GM23248 (cell line): Measurements from ENCODE around the gene PRMT5. TPM values are rescaled to one million over a fixed set of nuclear protein-coding genes. Genes with fewer than 3 reads are reported as not detected.
A peak's percentile ranks its signal among the peaks of the same experiment; 100 is the strongest.

Experiments
- DNase-seq: peaks from one replicate; pipeline ENCODE4 v3.0.0-alpha.2; 2015
- H2AFZ ChIP-seq: fragments of 200-600 bp; sonication (generic); 2 replicates; pipeline ENCODE4 v1.6.1; 2016; ENCODE audit warnings: antibody characterized with exemption
- H3F3A ChIP-seq: fragments of 200-600 bp; sonication (generic); 2 replicates; pipeline ENCODE4 v1.6.1; 2016; ENCODE audit warnings: mild to moderate bottlenecking, antibody characterized with exemption, mixed run types; ENCODE audit not compliant: insufficient read depth
- H3K27ac ChIP-seq: fragments of 200-600 bp; sonication (generic); 2 replicates; pipeline ENCODE4 v1.5.1; 2016; ENCODE audit warnings: mild to moderate bottlenecking
- H3K27me3 ChIP-seq: fragments of 200-600 bp; sonication (generic); replicated peaks from 2 replicates; pipeline ENCODE4 v1.6.1; 2016; ENCODE audit warnings: mild to moderate bottlenecking; ENCODE audit not compliant: insufficient read depth
- H3K36me3 ChIP-seq: fragments of 200-600 bp; sonication (generic); 2 replicates; pipeline ENCODE4 v1.6.1; 2016; ENCODE audit warnings: low read depth, mild to moderate bottlenecking
- H3K4me1 ChIP-seq: fragments of 200-600 bp; sonication (generic); 2 replicates; pipeline ENCODE4 v1.6.1; 2016; ENCODE audit warnings: mild to moderate bottlenecking; ENCODE audit not compliant: insufficient read depth
- H3K4me2 ChIP-seq: fragments of 200-600 bp; sonication (generic); one replicate; pipeline ENCODE4 v1.6.1; 2016; ENCODE audit warnings: mild to moderate bottlenecking; ENCODE audit not compliant: unreplicated experiment
- H3K4me3 ChIP-seq: fragments of 200-600 bp; sonication (generic); 2 replicates; pipeline ENCODE4 v1.5.1; 2016; ENCODE audit warnings: mild to moderate bottlenecking
- H3K79me2 ChIP-seq: fragments of 200-600 bp; sonication (generic); 2 replicates; pipeline ENCODE4 v1.6.1; 2016; ENCODE audit warnings: mild to moderate bottlenecking; ENCODE audit not compliant: insufficient read depth
- H3K9ac ChIP-seq: fragments of 200-600 bp; sonication (generic); 2 replicates; pipeline ENCODE4 v1.6.1; 2016; ENCODE audit warnings: mild to moderate bottlenecking
- H3K9me2 ChIP-seq: fragments of 200-600 bp; sonication (generic); 2 replicates; pipeline ENCODE4 v1.6.1; 2016; ENCODE audit warnings: mixed run types, mild to moderate bottlenecking, moderate library complexity; ENCODE audit not compliant: insufficient read depth
- H3K9me3 ChIP-seq: fragments of 200-600 bp; sonication (generic); one replicate; pipeline ENCODE4 v1.6.1; 2017; ENCODE audit warnings: low read depth
- H4K20me1 ChIP-seq: fragments of 200-600 bp; sonication (generic); 2 replicates; pipeline ENCODE4 v1.6.0; 2016; ENCODE audit not compliant: insufficient read depth
- EZH2 ChIP-seq: fragments of 200-600 bp; sonication (generic); IDR thresholded peaks from 2 replicates; pipeline ENCODE4 v1.6.1; 2018; ENCODE audit warnings: antibody characterized with exemption, mild to moderate bottlenecking; ENCODE audit not compliant: insufficient read depth, poor library complexity, severe bottlenecking
- EZH2phosphoT487 ChIP-seq: fragments of 200-600 bp; sonication (generic); IDR thresholded peaks from 2 replicates; pipeline ENCODE4 v1.6.1; 2018; ENCODE audit warnings: antibody characterized with exemption, moderate library complexity, mild to moderate bottlenecking, low read depth; ENCODE audit not compliant: insufficient read depth
- WGBS, 2 experiments: methylation state at CpG; one replicate each; pipeline ENCODE4 v1.1.6; 2015 to 2017; ENCODE audit warnings: low lambda C conversion rate in 2 of 2, low coverage in 1 of 2; ENCODE audit errors: missing lambda C conversion rate in 2 of 2; 5-methylcytosine and 5-hydroxymethylcytosine counted together
- in situ Hi-C: fragments of 300-500 bp; cut with MboI; formaldehyde crosslinking; loops from 2 replicates; pipeline ENCODE4 v1.15.0; 2020
- polyA plus RNA-seq: library from polyadenylated mRNA; unstranded; fragments of >200 nt; fragmentation: Nextera tagmentation; extraction: Ambion mirVana; gene quantifications from 2 replicates; pipeline ENCODE4 v1.2.1, GENCODE V29; 2016
- total RNA-seq: library from RNA; depleted of rRNA; stranded (reverse); fragments of >200 nt; shearing (Covaris generic); gene quantifications from 2 replicates; pipeline ENCODE4 v1.2.3, GENCODE V29; 2014

PRMT5 gene
- total and polyA plus RNA-seq, 2 experiments from 2014 or later: 61.0 to 80.1 TPM

GRCh38 chr14:22922294-22922693, 6.9 kb downstream of the PRMT5 start:
- Histone ChIP-seq H3K27ac (0 out of 2 replicates have a peak overlapping the region, but pooled peaks have one; percentile 4), H3F3A (peaks cover 34% of the 10 kb centered on the region), H3K27me3 (no peaks in the 10 kb centered on the region), H2AFZ (no peak overlapping the region), H3K36me3 (peaks cover 40% of the 10 kb centered on the region), H4K20me1 (no peaks in the 10 kb centered on the region), H3K4me1 (peaks cover 23% of the 10 kb centered on the region), H3K4me3 (no peak overlapping the region), H3K4me2 (no peak overlapping the region), H3K9me2 (no peaks in the 10 kb centered on the region), H3K79me2 (peaks cover 30% of the 10 kb centered on the region), H3K9me3 (no peaks in the 10 kb centered on the region), H3K9ac (no peak overlapping the region)
- TF ChIP-seq EZH2phosphoT487 (no peak), EZH2 (no peak)
- no peak for DNase-seq
- 97 to 100% methylated on average over 2 of the region's 2 CpGs for WGBS, 2 experiments
- in situ Hi-C loops: no loop called here

GRCh38 chr14:22920697-22921096, 8.5 kb downstream of the PRMT5 start:
- peaks cover 32% of the 10 kb centered on the region for H3K79me2 ChIP-seq
- peaks cover 21% of the 10 kb centered on the region for H3K4me1 ChIP-seq
- no peak overlapping the region for H3K4me2 ChIP-seq
- peaks cover 36% of the 10 kb centered on the region for H3K36me3 ChIP-seq
- H3K9me2 ChIP-seq: no peaks in the 10 kb centered on the region
- no peak for DNase-seq
- TF ChIP-seq EZH2: no peak
- no peak for TF ChIP-seq EZH2phosphoT487
- H3K27me3 ChIP-seq: no peaks in the 10 kb centered on the region
- no peak overlapping the region for H3K9ac ChIP-seq
- H3F3A ChIP-seq: peaks cover 34% of the 10 kb centered on the region
- in situ Hi-C loops: no loop called here
- no peaks in the 10 kb centered on the region for H3K9me3 ChIP-seq
- 85 to 89% methylated on average over 6 of the region's 6 CpGs for whole genome bisulfite sequencing, 2 experiments
- no peak overlapping the region for H2AFZ ChIP-seq
- H3K27ac ChIP-seq: no peak overlapping the region
- H3K4me3 ChIP-seq: no peak overlapping the region
- no peaks in the 10 kb centered on the region for H4K20me1 ChIP-seq

GRCh38 chr14:22919601-22919921, 9.6 kb downstream of the PRMT5 start:
- Histone ChIP-seq H2AFZ (peak overlapping the region; percentile 84), H3K4me3 (peak overlapping the region; percentile 61), H3F3A (peaks cover 34% of the 10 kb centered on the region), H3K79me2 (peaks cover 40% of the 10 kb centered on the region), H3K4me1 (peaks cover 21% of the 10 kb centered on the region), H3K27ac (peak overlapping the region; percentile 83), H3K4me2 (peak overlapping the region; percentile 52), H3K9me2 (no peaks in the 10 kb centered on the region), H3K9me3 (no peaks in the 10 kb centered on the region), H3K9ac (peak overlapping the region; percentile 67), H3K27me3 (no peaks in the 10 kb centered on the region), H3K36me3 (peaks cover 30% of the 10 kb centered on the region), H4K20me1 (no peaks in the 10 kb centered on the region)
- no peak for TF ChIP-seq EZH2phosphoT487
- no peak for TF ChIP-seq EZH2
- DNase-seq: no peak
- in situ Hi-C loops: no loop called here
- 15 to 16% methylated on average over 10 of the region's 10 CpGs for WGBS, 2 experiments

DNA sequence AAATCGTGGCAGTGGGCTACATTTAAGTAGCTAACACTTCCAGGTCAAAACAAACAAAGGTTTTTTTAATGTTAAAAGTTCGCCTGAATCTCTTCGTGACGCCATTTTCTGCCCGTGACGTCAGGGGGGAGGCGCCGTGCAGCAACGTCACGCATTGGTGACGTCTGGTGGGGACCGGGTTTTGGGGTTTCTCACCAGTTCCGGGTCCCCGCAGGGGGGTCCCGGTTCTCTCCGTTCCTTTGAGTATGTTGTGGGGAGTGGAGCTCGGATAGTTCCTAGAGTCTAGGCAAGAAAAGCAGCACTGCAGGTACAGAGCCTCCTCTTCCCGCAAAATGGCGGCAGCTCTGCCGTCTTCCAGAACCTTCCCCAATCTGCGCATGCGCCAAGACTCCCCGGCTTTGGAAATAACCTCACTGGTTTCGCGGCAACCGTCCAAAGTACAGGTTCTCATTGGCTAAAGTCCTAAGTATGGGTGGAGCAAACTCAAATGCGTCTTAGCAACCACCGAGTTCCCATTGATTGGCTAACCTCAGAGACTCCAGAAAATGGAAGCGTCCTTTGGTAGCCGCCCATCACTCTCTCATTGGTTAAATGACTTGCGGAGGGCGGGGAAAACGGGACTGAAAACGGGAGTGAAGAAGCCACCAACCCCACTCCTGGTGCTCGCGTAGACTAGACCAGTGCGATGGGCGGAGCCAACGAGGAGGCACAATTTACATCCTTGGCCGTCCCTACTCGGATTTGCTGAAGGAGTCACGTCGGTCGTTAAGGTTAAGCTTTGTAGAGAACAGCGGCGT, 10.2 kb downstream of the PRMT5 start, which contains the start of gene RBM23:
TSS of gene RBM23 (minus strand) at position 346 of the 797 bp plus-strand sequence.
- H3K9me3 ChIP-seq: no peaks in the 10 kb centered on the region
- peak within 1 kb of the TSS; percentile 97 for H3K9ac ChIP-seq
- H3K4me3 ChIP-seq: peak within 1 kb of the TSS; percentile 97
- H3K4me2 ChIP-seq: peak within 1 kb of the TSS; percentile 80
- WGBS, 2 experiments: 0 to 1% methylated on average over 46 of the region's 46 CpGs
- H3K36me3 ChIP-seq: peaks cover 25% of the 10 kb centered on the region
- no peaks in the 10 kb centered on the region for H4K20me1 ChIP-seq
- TF ChIP-seq EZH2 (no peak), EZH2phosphoT487 (no peak)
- in situ Hi-C loops: no loop called here
- peaks cover 34% of the 10 kb centered on the region for H3F3A ChIP-seq
- peaks cover 46% of the 10 kb centered on the region for H3K79me2 ChIP-seq
- no peaks in the 10 kb centered on the region for H3K9me2 ChIP-seq
- H3K27me3 ChIP-seq: no peaks in the 10 kb centered on the region
- peaks cover 21% of the 10 kb centered on the region for H3K4me1 ChIP-seq
- H2AFZ ChIP-seq: peak within 1 kb of the TSS; percentile 86
- peak within 1 kb of the TSS; percentile 94 for H3K27ac ChIP-seq
- DNase-seq: peak; percentile 100
